K562 (cell line): ENCODE measurements around the gene FANCI. TPM values are rescaled to one million over a fixed set of nuclear protein-coding genes. Genes with fewer than 3 reads are reported as not detected.

Source experiments
- NBN ChIP-seq: fragments of 450-650 bp; IDR thresholded peaks from 2 replicates; pipeline ENCODE4 v1.6.1; 2016; ENCODE audit warnings: low read depth, mild to moderate bottlenecking
- TBP ChIP-seq: optimal IDR thresholded peaks from 2 replicates; pipeline ENCODE3; 2011; ENCODE audit warnings: low read depth, low read length, improper control_type of control experiment
- TRIM28 ChIP-seq: fragments of 450-650 bp; IDR thresholded peaks from 2 replicates; pipeline ENCODE4 v1.6.1; 2017
- polyA plus RNA-seq, 8 experiments: library from polyadenylated mRNA; depleted of rRNA in 4 of 8; stranded (reverse) in 5 of 8; unstranded in 3 of 8; fragments of >200 nt; fragmentation: Nextera tagmentation in 2 of 8; fragmentation: Illumina TruSeq in 1 of 8; extraction: Ambion mirVana in 2 of 8; extraction: Trizol in 1 of 8; gene quantifications; 2 replicates each; pipeline versions ENCODE4 v1.2.1 to v1.2.3, GENCODE V29; 2011 to 2014; ENCODE audit warnings: inconsistent platforms in 1 of 8, missing spikeins in 1 of 8
- total RNA-seq, 7 experiments: library from RNA; depleted of rRNA in 6 of 7; stranded (reverse); fragments of >200 nt in 6 of 7; fragmentation: Illumina TruSeq in 2 of 7; extraction: Trizol in 2 of 7; gene quantifications; 2 replicates each; pipeline versions ENCODE4 v1.2.1 to v1.2.3, GENCODE V29; 2011 to 2021; ENCODE audit warnings: low replicate concordance in 1 of 7
- TF ChIP-seq, protein P1 (sequence below), 2 experiments: fragments of 450-650 bp; IDR thresholded peaks; 2 replicates each; pipeline ENCODE4 v1.6.1; 2016
- TF ChIP-seq, protein P2 (sequence below): sonication (generic); formaldehyde crosslinking; IDR thresholded peaks from 2 replicates; pipeline ENCODE4 v1.8.0; 2022; ENCODE audit warnings: missing genetic modification reagents, mild to moderate bottlenecking, moderate library complexity, borderline replicate concordance
- TF ChIP-seq, protein P3 (sequence below): sonication (generic); formaldehyde crosslinking; IDR thresholded peaks from 2 replicates; pipeline ENCODE4 v1.8.1; 2023; ENCODE audit warnings: mild to moderate bottlenecking, missing genetic modification reagents
- TF ChIP-seq, protein P4 (sequence below), 2 experiments: fragments of 450-650 bp in 1 of 2; sonication (generic) in 1 of 2; formaldehyde crosslinking in 1 of 2; IDR thresholded peaks; 2 replicates each; pipeline versions ENCODE4 v1.7.1 to v1.9.0; 2016 to 2022; ENCODE audit warnings: inconsistent platforms in 1 of 2, mild to moderate bottlenecking in 1 of 2, missing genetic modification reagents in 1 of 2
- TF ChIP-seq, protein P5 (sequence below): fragments of 250-450 bp; sonication (Bioruptor Pico); IDR thresholded peaks from 2 replicates; pipeline ENCODE4 v1.8.0; 2022; ENCODE audit warnings: moderate library complexity, mild to moderate bottlenecking, inconsistent platforms

FANCI gene
- total and polyA plus RNA-seq, 9 of the 15 experiments (the other 6 are each of a cell fraction or from before 2014, with no cell fraction given) = 72.1 to 165 (median 131) TPM

DNA sequence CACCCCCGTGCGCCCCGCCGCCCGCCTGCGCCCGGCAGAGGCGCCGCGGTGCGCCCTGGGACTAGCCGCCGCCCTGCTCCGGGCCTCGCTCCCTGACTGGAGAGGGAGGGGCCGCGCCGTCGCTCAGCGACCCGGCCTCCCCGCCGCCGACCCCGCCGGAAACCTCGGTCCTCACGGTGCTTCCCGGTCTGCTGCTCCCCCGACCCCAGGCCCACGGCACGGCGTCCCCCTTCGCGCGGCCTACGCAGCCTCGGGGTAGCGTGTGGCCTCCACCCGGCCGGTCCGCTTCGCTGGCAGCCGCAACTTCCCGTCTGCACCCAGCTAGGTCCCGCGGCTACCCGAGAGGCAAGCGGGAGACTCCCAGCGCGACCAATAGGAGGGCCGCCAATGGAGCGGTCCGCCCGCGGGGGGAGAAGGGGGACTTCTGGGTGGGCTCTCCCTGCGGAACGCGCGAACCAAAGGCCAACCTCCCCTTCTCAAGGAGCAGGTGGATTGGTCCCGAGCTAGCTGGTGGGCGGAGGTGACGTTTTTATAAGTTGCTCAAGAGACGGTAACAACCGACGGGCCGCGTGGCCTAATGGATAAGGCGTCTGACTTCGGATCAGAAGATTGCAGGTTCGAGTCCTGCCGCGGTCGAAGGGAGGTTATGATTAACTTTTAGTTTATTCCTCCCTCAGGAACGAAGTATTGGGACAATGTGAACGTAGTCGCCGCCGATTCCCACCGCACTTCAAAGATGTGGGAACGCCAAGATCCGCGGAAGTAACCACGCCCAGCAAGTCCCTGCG lies 90.9 kb downstream of the FANCI start, which contains the start of gene POLG (continued):
- TF ChIP-seq, protein P1, sequence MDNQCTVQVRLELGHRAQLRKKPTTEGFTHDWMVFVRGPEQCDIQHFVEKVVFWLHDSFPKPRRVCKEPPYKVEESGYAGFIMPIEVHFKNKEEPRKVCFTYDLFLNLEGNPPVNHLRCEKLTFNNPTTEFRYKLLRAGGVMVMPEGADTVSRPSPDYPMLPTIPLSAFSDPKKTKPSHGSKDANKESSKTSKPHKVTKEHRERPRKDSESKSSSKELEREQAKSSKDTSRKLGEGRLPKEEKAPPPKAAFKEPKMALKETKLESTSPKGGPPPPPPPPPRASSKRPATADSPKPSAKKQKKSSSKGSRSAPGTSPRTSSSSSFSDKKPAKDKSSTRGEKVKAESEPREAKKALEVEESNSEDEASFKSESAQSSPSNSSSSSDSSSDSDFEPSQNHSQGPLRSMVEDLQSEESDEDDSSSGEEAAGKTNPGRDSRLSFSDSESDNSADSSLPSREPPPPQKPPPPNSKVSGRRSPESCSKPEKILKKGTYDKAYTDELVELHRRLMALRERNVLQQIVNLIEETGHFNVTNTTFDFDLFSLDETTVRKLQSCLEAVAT (IDR thresholded peaks at IDR 0.05) = no peak
- TF ChIP-seq TRIM28 (peak; percentile 81), NBN (peak; percentile 76; the same call in 1 of the 2 replicates), TBP (peak; percentile 99)
- TF ChIP-seq, protein P2, sequence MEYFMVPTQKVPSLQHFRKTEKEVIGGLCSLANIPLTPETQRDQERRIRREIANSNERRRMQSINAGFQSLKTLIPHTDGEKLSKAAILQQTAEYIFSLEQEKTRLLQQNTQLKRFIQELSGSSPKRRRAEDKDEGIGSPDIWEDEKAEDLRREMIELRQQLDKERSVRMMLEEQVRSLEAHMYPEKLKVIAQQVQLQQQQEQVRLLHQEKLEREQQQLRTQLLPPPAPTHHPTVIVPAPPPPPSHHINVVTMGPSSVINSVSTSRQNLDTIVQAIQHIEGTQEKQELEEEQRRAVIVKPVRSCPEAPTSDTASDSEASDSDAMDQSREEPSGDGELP (CRISPR knock-in tag) = peak; percentile 79; the same call in 1 of the 2 replicates
- TF ChIP-seq, protein P3, sequence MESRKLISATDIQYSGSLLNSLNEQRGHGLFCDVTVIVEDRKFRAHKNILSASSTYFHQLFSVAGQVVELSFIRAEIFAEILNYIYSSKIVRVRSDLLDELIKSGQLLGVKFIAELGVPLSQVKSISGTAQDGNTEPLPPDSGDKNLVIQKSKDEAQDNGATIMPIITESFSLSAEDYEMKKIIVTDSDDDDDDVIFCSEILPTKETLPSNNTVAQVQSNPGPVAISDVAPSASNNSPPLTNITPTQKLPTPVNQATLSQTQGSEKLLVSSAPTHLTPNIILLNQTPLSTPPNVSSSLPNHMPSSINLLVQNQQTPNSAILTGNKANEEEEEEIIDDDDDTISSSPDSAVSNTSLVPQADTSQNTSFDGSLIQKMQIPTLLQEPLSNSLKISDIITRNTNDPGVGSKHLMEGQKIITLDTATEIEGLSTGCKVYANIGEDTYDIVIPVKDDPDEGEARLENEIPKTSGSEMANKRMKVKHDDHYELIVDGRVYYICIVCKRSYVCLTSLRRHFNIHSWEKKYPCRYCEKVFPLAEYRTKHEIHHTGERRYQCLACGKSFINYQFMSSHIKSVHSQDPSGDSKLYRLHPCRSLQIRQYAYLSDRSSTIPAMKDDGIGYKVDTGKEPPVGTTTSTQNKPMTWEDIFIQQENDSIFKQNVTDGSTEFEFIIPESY (CRISPR knock-in tag) = peak; percentile 76; the same call in 1 of the 2 replicates
- TF ChIP-seq, protein P4, sequence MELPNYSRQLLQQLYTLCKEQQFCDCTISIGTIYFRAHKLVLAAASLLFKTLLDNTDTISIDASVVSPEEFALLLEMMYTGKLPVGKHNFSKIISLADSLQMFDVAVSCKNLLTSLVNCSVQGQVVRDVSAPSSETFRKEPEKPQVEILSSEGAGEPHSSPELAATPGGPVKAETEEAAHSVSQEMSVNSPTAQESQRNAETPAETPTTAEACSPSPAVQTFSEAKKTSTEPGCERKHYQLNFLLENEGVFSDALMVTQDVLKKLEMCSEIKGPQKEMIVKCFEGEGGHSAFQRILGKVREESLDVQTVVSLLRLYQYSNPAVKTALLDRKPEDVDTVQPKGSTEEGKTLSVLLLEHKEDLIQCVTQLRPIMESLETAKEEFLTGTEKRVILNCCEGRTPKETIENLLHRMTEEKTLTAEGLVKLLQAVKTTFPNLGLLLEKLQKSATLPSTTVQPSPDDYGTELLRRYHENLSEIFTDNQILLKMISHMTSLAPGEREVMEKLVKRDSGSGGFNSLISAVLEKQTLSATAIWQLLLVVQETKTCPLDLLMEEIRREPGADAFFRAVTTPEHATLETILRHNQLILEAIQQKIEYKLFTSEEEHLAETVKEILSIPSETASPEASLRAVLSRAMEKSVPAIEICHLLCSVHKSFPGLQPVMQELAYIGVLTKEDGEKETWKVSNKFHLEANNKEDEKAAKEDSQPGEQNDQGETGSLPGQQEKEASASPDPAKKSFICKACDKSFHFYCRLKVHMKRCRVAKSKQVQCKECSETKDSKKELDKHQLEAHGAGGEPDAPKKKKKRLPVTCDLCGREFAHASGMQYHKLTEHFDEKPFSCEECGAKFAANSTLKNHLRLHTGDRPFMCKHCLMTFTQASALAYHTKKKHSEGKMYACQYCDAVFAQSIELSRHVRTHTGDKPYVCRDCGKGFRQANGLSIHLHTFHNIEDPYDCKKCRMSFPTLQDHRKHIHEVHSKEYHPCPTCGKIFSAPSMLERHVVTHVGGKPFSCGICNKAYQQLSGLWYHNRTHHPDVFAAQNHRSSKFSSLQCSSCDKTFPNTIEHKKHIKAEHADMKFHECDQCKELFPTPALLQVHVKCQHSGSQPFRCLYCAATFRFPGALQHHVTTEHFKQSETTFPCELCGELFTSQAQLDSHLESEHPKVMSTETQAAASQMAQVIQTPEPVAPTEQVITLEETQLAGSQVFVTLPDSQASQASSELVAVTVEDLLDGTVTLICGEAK (IDR thresholded peaks at IDR 0.05) = peak; percentile 92
- TF ChIP-seq, protein P4 (CRISPR knock-in tag; IDR thresholded peaks at IDR 0.05) = no peak
- TF ChIP-seq, protein P5, sequence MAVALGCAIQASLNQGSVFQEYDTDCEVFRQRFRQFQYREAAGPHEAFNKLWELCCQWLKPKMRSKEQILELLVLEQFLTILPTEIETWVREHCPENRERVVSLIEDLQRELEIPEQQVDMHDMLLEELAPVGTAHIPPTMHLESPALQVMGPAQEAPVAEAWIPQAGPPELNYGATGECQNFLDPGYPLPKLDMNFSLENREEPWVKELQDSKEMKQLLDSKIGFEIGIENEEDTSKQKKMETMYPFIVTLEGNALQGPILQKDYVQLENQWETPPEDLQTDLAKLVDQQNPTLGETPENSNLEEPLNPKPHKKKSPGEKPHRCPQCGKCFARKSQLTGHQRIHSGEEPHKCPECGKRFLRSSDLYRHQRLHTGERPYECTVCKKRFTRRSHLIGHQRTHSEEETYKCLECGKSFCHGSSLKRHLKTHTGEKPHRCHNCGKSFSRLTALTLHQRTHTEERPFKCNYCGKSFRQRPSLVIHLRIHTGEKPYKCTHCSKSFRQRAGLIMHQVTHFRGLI (CRISPR knock-in tag) = no peak
